Activated CD8-positive, alpha-beta T cell treated with anti-CD3 and anti-CD28 coated beads, Interleukin-2, amount 10 ng/mL, durations not matched to agents 7 days and 5 days (primary cell): ENCODE measurements around the gene MCUB. TPM values are rescaled to one million over a fixed set of nuclear protein-coding genes. Genes with fewer than 3 reads are reported as not detected.
"Not testable (repeated sequence)": the region's sequence is repeated elsewhere in the genome, so short reads cannot be mapped to it uniquely, and the experiment has no call there.

ENCODE experiments used
- ATAC-seq: fragments of 150-1000 bp; cut with Tn5 transposase; one replicate; pipeline ENCODE4 v1.10.0; 2021; ENCODE audit warnings: moderate library complexity
- CTCF ChIA-PET: fragments of 350-600 bp; sonication (Branson Sonifier 250); formaldehyde crosslinking; loops from one replicate; lab custom pipeline; 2021; ENCODE audit warnings: antibody characterized with exemption; lab: Charles Lee
- POLR2A ChIA-PET: fragments of 350-600 bp; sonication (Branson Sonifier 250); formaldehyde crosslinking; loops from one replicate; lab custom pipeline; 2021; ENCODE audit warnings: antibody characterized with exemption; lab: Charles Lee
- DNase-seq: peaks from one replicate; pipeline ENCODE4 v3.0.0-alpha.2; 2020
- H3K27ac Mint-ChIP-seq: one replicate; pipeline ENCODE4 v1.8.0; 2021; ENCODE audit warnings: mild to moderate bottlenecking, mixed read lengths
- H3K27me3 Mint-ChIP-seq: one replicate; pipeline ENCODE4 v1.8.0; 2021; ENCODE audit warnings: low read depth, mixed read lengths
- H3K36me3 Mint-ChIP-seq: one replicate; pipeline ENCODE4 v1.8.0; 2021; ENCODE audit warnings: low read depth, mixed read lengths
- H3K4me1 Mint-ChIP-seq: one replicate; pipeline ENCODE4 v1.8.0; 2021; ENCODE audit warnings: low read depth, mixed read lengths
- H3K4me3 Mint-ChIP-seq: one replicate; pipeline ENCODE4 v1.8.0; 2021; ENCODE audit warnings: mild to moderate bottlenecking, mixed read lengths
- H3K9me3 Mint-ChIP-seq: one replicate; pipeline ENCODE4 v1.8.0; 2022; ENCODE audit warnings: mixed read lengths; ENCODE audit not compliant: insufficient read depth
- total RNA-seq, 2 experiments: library from RNA; stranded (reverse); gene quantifications; one replicate each; pipeline ENCODE4 v1.2.3, GENCODE V29; 2021

Gene MCUB
- total RNA-seq, 2 experiments from 2014 or later: 104 to 109 TPM

- no peak for ATAC-seq
- ChIA-PET POLR2A (interaction anchor here (0.7 kb wide), 1 partner anchor 198 kb away, joined by 3 read pairs; no protein-coding TSS in a partner anchor), CTCF (interaction anchor here (0.7 to 1.4 kb wide), 3 partner anchors 9 to 228 kb away, joined by 3 to 4 read pairs (median 3); no protein-coding TSS in a partner anchor)
- no peak overlapping the region for H3K27ac Mint-ChIP-seq
- DNase-seq: no peak
- no peak overlapping the region for H3K4me3 Mint-ChIP-seq
- peaks cover 10% of the 10 kb centered on the region for H3K4me1 Mint-ChIP-seq
- H3K27me3 Mint-ChIP-seq: no peaks in the 10 kb centered on the region
- H3K36me3 Mint-ChIP-seq: peaks cover 36% of the 10 kb centered on the region
- H3K9me3 Mint-ChIP-seq: no peaks in the 10 kb centered on the region
These were observed 102.1 kb downstream of the MCUB start for GRCh38 chr4:109662116-109662515.

- Mint-ChIP-seq H3K4me1 (peaks cover 12% of the 10 kb centered on the region), H3K9me3 (no peaks in the 10 kb centered on the region), H3K27ac (no peak overlapping the region), H3K4me3 (no peak overlapping the region), H3K36me3 (peaks cover 36% of the 10 kb centered on the region), H3K27me3 (no peaks in the 10 kb centered on the region)
- DNase-seq: no peak
- ChIA-PET CTCF (interaction anchor here (0.7 to 1.4 kb wide), 5 partner anchors 10 to 228 kb away, joined by 3 to 4 read pairs (median 3); no protein-coding TSS in a partner anchor), POLR2A (no interaction called here)
- no peak for ATAC-seq
These were observed 102.7 kb downstream of the MCUB start for GRCh38 chr4:109662771-109663170.

- no peaks in the 10 kb centered on the region for H3K27me3 Mint-ChIP-seq
- POLR2A ChIA-PET: no interaction called here
- CTCF ChIA-PET: no interaction called here
- peaks cover 25% of the 10 kb centered on the region for H3K4me1 Mint-ChIP-seq
- no peak overlapping the region for H3K27ac Mint-ChIP-seq
- H3K9me3 Mint-ChIP-seq: no peaks in the 10 kb centered on the region
- no peak for DNase-seq
- no peak for ATAC-seq
- H3K4me3 Mint-ChIP-seq: no peak overlapping the region
- peaks cover 41% of the 10 kb centered on the region for H3K36me3 Mint-ChIP-seq
These were observed 105.9 kb downstream of the MCUB start for GRCh38 chr4:109665783-109666485.

GRCh38 chr4:109671350-109671749 is 111.3 kb downstream of the MCUB start:
- POLR2A ChIA-PET: no interaction called here
- H3K9me3 Mint-ChIP-seq: peaks cover 11% of the 10 kb centered on the region
- no peak for ATAC-seq
- no peaks in the 10 kb centered on the region for H3K27me3 Mint-ChIP-seq
- H3K4me1 Mint-ChIP-seq: peaks cover 22% of the 10 kb centered on the region
- H3K36me3 Mint-ChIP-seq: peaks cover 50% of the 10 kb centered on the region
- no peak overlapping the region for H3K4me3 Mint-ChIP-seq
- CTCF ChIA-PET: no interaction called here
- no peak overlapping the region for H3K27ac Mint-ChIP-seq
- DNase-seq: no peak

- H3K36me3 Mint-ChIP-seq: peaks cover 50% of the 10 kb centered on the region
- H3K9me3 Mint-ChIP-seq: peaks cover 15% of the 10 kb centered on the region
- no peak overlapping the region for H3K4me3 Mint-ChIP-seq
- DNase-seq (no peak), ATAC-seq (no peak)
- peaks cover 13% of the 10 kb centered on the region for H3K4me1 Mint-ChIP-seq
- no peaks in the 10 kb centered on the region for H3K27me3 Mint-ChIP-seq
- no peak overlapping the region for H3K27ac Mint-ChIP-seq
- ChIA-PET POLR2A (no interaction called here), CTCF (no interaction called here)
These were observed 112.3 kb downstream of the MCUB start for GRCh38 chr4:109672169-109672930.

- CTCF ChIA-PET: no interaction called here
- no peak for ATAC-seq
- H3K27ac Mint-ChIP-seq: no peak overlapping the region
These were observed 113.3 kb downstream of the MCUB start for GRCh38 chr4:109673303-109673702.

GRCh38 chr4:109675181-109675580 is 115.1 kb downstream of the MCUB start:
- ATAC-seq: no peak
- Mint-ChIP-seq H3K36me3 (peaks cover 55% of the 10 kb centered on the region), H3K27me3 (no peaks in the 10 kb centered on the region), H3K4me3 (no peak overlapping the region), H3K4me1 (no peaks in the 10 kb centered on the region), H3K9me3 (peaks cover 15% of the 10 kb centered on the region), H3K27ac (no peak overlapping the region)
- ChIA-PET CTCF (no interaction called here), POLR2A (no interaction called here)
- DNase-seq: no peak

More at GRCh38 chr4:109673303-109673702, 113.3 kb downstream of the MCUB start:
- POLR2A ChIA-PET: no interaction called here
- Mint-ChIP-seq H3K4me3 (no peak overlapping the region), H3K9me3 (peaks cover 15% of the 10 kb centered on the region), H3K36me3 (peaks cover 50% of the 10 kb centered on the region), H3K27me3 (no peaks in the 10 kb centered on the region), H3K4me1 (peaks cover 13% of the 10 kb centered on the region)
- DNase-seq: no peak

GRCh38 chr4:109675843-109676242 is 115.8 kb downstream of the MCUB start:
- DNase-seq (no peak), ATAC-seq (no peak)
- no peak overlapping the region for H3K27ac Mint-ChIP-seq
- POLR2A ChIA-PET: no interaction called here
- H3K4me1 Mint-ChIP-seq: no peaks in the 10 kb centered on the region
- no peak overlapping the region for H3K4me3 Mint-ChIP-seq
- no peaks in the 10 kb centered on the region for H3K27me3 Mint-ChIP-seq
- CTCF ChIA-PET: no interaction called here
- peaks cover 58% of the 10 kb centered on the region for H3K36me3 Mint-ChIP-seq
- peaks cover 15% of the 10 kb centered on the region for H3K9me3 Mint-ChIP-seq

- peaks cover 8% of the 10 kb centered on the region for H3K9me3 Mint-ChIP-seq
- no peak overlapping the region for H3K27ac Mint-ChIP-seq
- CTCF ChIA-PET: interaction anchor here (1.0 kb wide), 1 partner anchor 27 kb away, joined by 4 read pairs; no protein-coding TSS in a partner anchor
- peaks cover 4% of the 10 kb centered on the region for H3K4me1 Mint-ChIP-seq
- no peak overlapping the region for H3K4me3 Mint-ChIP-seq
- peaks cover 55% of the 10 kb centered on the region for H3K36me3 Mint-ChIP-seq
- no peaks in the 10 kb centered on the region for H3K27me3 Mint-ChIP-seq
- POLR2A ChIA-PET: no interaction called here
- DNase-seq (no peak), ATAC-seq (no peak)
These were observed 116.8 kb downstream of the MCUB start for GRCh38 chr4:109676886-109677285.

GRCh38 chr4:109678472-109678871 is 118.4 kb downstream of the MCUB start:
- H3K4me3 Mint-ChIP-seq, ATAC-seq, H3K9me3 Mint-ChIP-seq, DNase-seq, H3K27me3 Mint-ChIP-seq, H3K27ac Mint-ChIP-seq, POLR2A ChIA-PET, CTCF ChIA-PET: not testable (repeated sequence)
- H3K36me3 Mint-ChIP-seq: peaks cover 57% of the 10 kb centered on the region
- H3K4me1 Mint-ChIP-seq: peaks cover 18% of the 10 kb centered on the region

- not testable (repeated sequence) for ATAC-seq
These were observed 118.9 kb downstream of the MCUB start for GRCh38 chr4:109678925-109679324.

GRCh38 chr4:109682875-109683274 is 122.8 kb downstream of the MCUB start:
- peaks cover 71% of the 10 kb centered on the region for H3K36me3 Mint-ChIP-seq
- POLR2A ChIA-PET: no interaction called here
- no peak for ATAC-seq

More at GRCh38 chr4:109678925-109679324, 118.9 kb downstream of the MCUB start:
- Mint-ChIP-seq H3K4me1 (peaks cover 21% of the 10 kb centered on the region), H3K36me3 (peaks cover 57% of the 10 kb centered on the region)
- H3K27me3 Mint-ChIP-seq, H3K27ac Mint-ChIP-seq, H3K4me3 Mint-ChIP-seq, POLR2A ChIA-PET, H3K9me3 Mint-ChIP-seq, CTCF ChIA-PET, DNase-seq: not testable (repeated sequence)

More at GRCh38 chr4:109682875-109683274, 122.8 kb downstream of the MCUB start:
- H3K27me3 Mint-ChIP-seq: no peaks in the 10 kb centered on the region
- CTCF ChIA-PET: interaction anchor here (0.8 kb wide), 1 partner anchor 250 kb away, joined by 3 read pairs; no protein-coding TSS in a partner anchor
- H3K4me3 Mint-ChIP-seq: no peak overlapping the region
- H3K27ac Mint-ChIP-seq: no peak overlapping the region
- H3K9me3 Mint-ChIP-seq: no peaks in the 10 kb centered on the region
- no peak for DNase-seq
- H3K4me1 Mint-ChIP-seq: peaks cover 21% of the 10 kb centered on the region
